Measurements from ENCODE around the gene THSD7A. TPM values are rescaled to one million over a fixed set of nuclear protein-coding genes. Genes with fewer than 3 reads are reported as not detected.
A peak's percentile ranks its signal among the peaks of the same experiment; 100 is the strongest.
"Not testable (repeated sequence)": the region's sequence is repeated elsewhere in the genome, so short reads cannot be mapped to it uniquely, and the experiment has no call there.

The THSD7A gene
- total and polyA plus RNA-seq, 2 of the 8 experiments (the other 6 are each of a cell fraction or from before 2014, with no cell fraction given) = 0.44 to 1.2 TPM

GRCh38 chr7:11447106-11447505 lies 384.9 kb downstream of the THSD7A start:
- Histone ChIP-seq H3K23me2 (ENCODE audit: low read depth, low read length) (no peaks in the 10 kb centered on the region), H2AK5ac (ENCODE audit: low read depth, low read length) (no peak overlapping the region), H4K91ac (replicated peaks; ENCODE audit: insufficient read length, low read length) (no peak overlapping the region), H3K14ac (ENCODE audit: insufficient read length) (no peak overlapping the region), H3K79me1 (ENCODE audit: low read depth, low read length) (no peaks in the 10 kb centered on the region), H3K27me3 (replicated peaks in 1 of 4; ENCODE audit: control insufficient read depth in 3 of 4, extremely low read depth in 1 of 4, insufficient read depth in 3 of 4, low read length in 3 of 4) (no peaks in the 10 kb centered on the region), H3K79me2 (ENCODE audit: control insufficient read depth in 1 of 2, insufficient read depth in 2 of 2, low read length in 2 of 2) (no peaks in the 10 kb centered on the region), H2BK20ac (ENCODE audit: low read length) (no peak overlapping the region), H3K36me3 (ENCODE audit: control insufficient read depth in 2 of 4, insufficient read depth in 4 of 4, low read length in 3 of 4) (no peaks in the 10 kb centered on the region), H3K9me3 (ENCODE audit: insufficient read depth in 2 of 2, low read depth in 1 of 2, low read length in 1 of 2) (no peaks in the 10 kb centered on the region), H4K20me1 (replicated peaks in 1 of 2; ENCODE audit: control insufficient read depth in 1 of 2, insufficient read depth in 2 of 2, low read length in 2 of 2) (no peaks in the 10 kb centered on the region), H2AFZ (ENCODE audit: low read length) (no peak overlapping the region), H3K9ac (replicated peaks in 1 of 4; ENCODE audit: extremely low read depth in 1 of 4, low read depth in 3 of 4, low read length in 3 of 4) (no peak overlapping the region), H3K4me1 (replicated peaks in 1 of 4; ENCODE audit: control insufficient read depth in 3 of 4, insufficient read depth in 4 of 4, low read length in 3 of 4) (no peaks in the 10 kb centered on the region), H2BK12ac (ENCODE audit: low read depth, low read length) (no peak overlapping the region), H3K56ac (replicated peaks; ENCODE audit: insufficient read length, low read depth, low read length) (no peak overlapping the region), H2BK120ac (replicated peaks; ENCODE audit: low read depth, low read length) (no peak overlapping the region), H4K8ac (ENCODE audit: extremely low read depth, insufficient read depth, low read length) (no peak overlapping the region), H2BK15ac (ENCODE audit: low read length) (no peak overlapping the region), H3K18ac (ENCODE audit: extremely low read depth, low read length) (no peak overlapping the region), H3K23ac (ENCODE audit: insufficient read length) (no peak overlapping the region), H3K27ac (ENCODE audit: low read depth, low read length) (no peak overlapping the region), H3K4me2 (ENCODE audit: insufficient read depth in 1 of 2, low read depth in 2 of 2, low read length in 2 of 2) (no peak overlapping the region), H2BK5ac (ENCODE audit: low read depth, low read length) (no peak overlapping the region), H3K4ac (replicated peaks; ENCODE audit: insufficient read length, low read depth, low read length) (no peak overlapping the region), H3K4me3 (ENCODE audit: extremely low read depth in 1 of 4, insufficient read depth in 2 of 4, low read depth in 3 of 4, low read length in 4 of 4) (no peak overlapping the region), H4K5ac (ENCODE audit: insufficient read length, low read depth, low read length) (no peak overlapping the region)
- DNase-seq (ENCODE audit: low read depth in 1 of 2, low spot score in 2 of 2) (no peak), FAIRE-seq (no peak)
- ChIA-PET POLR2A (ENCODE audit: partially characterized antibody) (no interaction called here), CTCF (ENCODE audit: partially characterized antibody) (no interaction called here)
- 91% methylated on average over 4 of the region's 4 CpGs; no CpG with 5 or more reads in 1 of the 2 experiments for WGBS, 2 experiments (ENCODE audit: extremely low coverage in 1 of 2, insufficient coverage in 1 of 2, insufficient read length in 1 of 2, insufficient replicate concordance in 2 of 2, low coverage in 1 of 2, low lambda C conversion rate in 2 of 2, missing lambda C conversion rate in 1 of 2)
- no peak for TF ChIP-seq RNF2 (IDR thresholded peaks at IDR 0.05; ENCODE audit: borderline replicate concordance, low read depth, low read length, missing control alignments, poor library complexity, severe bottlenecking)

GRCh38 chr7:11443934-11444333 lies 388.1 kb downstream of the THSD7A start:
- H2AK5ac ChIP-seq (ENCODE audit: low read depth, low read length); H3K36me3 ChIP-seq (ENCODE audit: control insufficient read depth in 2 of 4, insufficient read depth in 4 of 4, low read length in 3 of 4); H4K5ac ChIP-seq (ENCODE audit: insufficient read length, low read depth, low read length); H3K23me2 ChIP-seq (ENCODE audit: low read depth, low read length); H3K4me2 ChIP-seq (ENCODE audit: insufficient read depth in 1 of 2, low read depth in 2 of 2, low read length in 2 of 2); FAIRE-seq; H3K27ac ChIP-seq (ENCODE audit: low read depth, low read length); H3K79me1 ChIP-seq (ENCODE audit: low read depth, low read length); H4K20me1 ChIP-seq (replicated peaks in 1 of 2; ENCODE audit: control insufficient read depth in 1 of 2, insufficient read depth in 2 of 2, low read length in 2 of 2); H3K79me2 ChIP-seq (ENCODE audit: control insufficient read depth in 1 of 2, insufficient read depth in 2 of 2, low read length in 2 of 2); H2BK15ac ChIP-seq (ENCODE audit: low read length); H2AFZ ChIP-seq (ENCODE audit: low read length); H3K4me1 ChIP-seq (replicated peaks in 1 of 4; ENCODE audit: control insufficient read depth in 3 of 4, insufficient read depth in 4 of 4, low read length in 3 of 4); CTCF ChIA-PET (ENCODE audit: partially characterized antibody); H3K23ac ChIP-seq (ENCODE audit: insufficient read length); H2BK20ac ChIP-seq (ENCODE audit: low read length); H3K14ac ChIP-seq (ENCODE audit: insufficient read length); H3K4ac ChIP-seq (replicated peaks; ENCODE audit: insufficient read length, low read depth, low read length); H2BK12ac ChIP-seq (ENCODE audit: low read depth, low read length); H2BK120ac ChIP-seq (replicated peaks; ENCODE audit: low read depth, low read length); H3K56ac ChIP-seq (replicated peaks; ENCODE audit: insufficient read length, low read depth, low read length); H2BK5ac ChIP-seq (ENCODE audit: low read depth, low read length); H3K9ac ChIP-seq (replicated peaks in 1 of 4; ENCODE audit: extremely low read depth in 1 of 4, low read depth in 3 of 4, low read length in 3 of 4); H3K27me3 ChIP-seq (replicated peaks in 1 of 4; ENCODE audit: control insufficient read depth in 3 of 4, extremely low read depth in 1 of 4, insufficient read depth in 3 of 4, low read length in 3 of 4); POLR2A ChIA-PET (ENCODE audit: partially characterized antibody); H3K18ac ChIP-seq (ENCODE audit: extremely low read depth, low read length); H4K91ac ChIP-seq (replicated peaks; ENCODE audit: insufficient read length, low read length); H3K4me3 ChIP-seq (ENCODE audit: extremely low read depth in 1 of 4, insufficient read depth in 2 of 4, low read depth in 3 of 4, low read length in 4 of 4); H3K9me3 ChIP-seq (ENCODE audit: insufficient read depth in 2 of 2, low read depth in 1 of 2, low read length in 1 of 2); DNase-seq (ENCODE audit: low read depth in 1 of 2, low spot score in 2 of 2): not testable (repeated sequence)
- 83% methylated on average over 3 of the region's 4 CpGs; no CpG with 5 or more reads in 1 of the 2 experiments for WGBS, 2 experiments (ENCODE audit: extremely low coverage in 1 of 2, insufficient coverage in 1 of 2, insufficient read length in 1 of 2, insufficient replicate concordance in 2 of 2, low coverage in 1 of 2, low lambda C conversion rate in 2 of 2, missing lambda C conversion rate in 1 of 2)
- H4K8ac ChIP-seq (ENCODE audit: extremely low read depth, insufficient read depth, low read length) = peak overlapping the region; percentile 92; the same call in 1 of the 2 replicates

Data from H1 (cell line).